DOHH2 (cell line): Measurements from ENCODE around the gene CSRNP3.

Experiments
- H3F3A ChIP-seq: fragments of 200-600 bp; sonication (generic), shearing (Covaris generic); 2 replicates; pipeline ENCODE4 v1.6.0; 2016; ENCODE audit warnings: antibody characterized with exemption, mild to moderate bottlenecking; ENCODE audit not compliant: control insufficient read depth, insufficient read depth
- H3K27ac ChIP-seq: fragments of 200-600 bp; sonication (generic); 2 replicates; pipeline ENCODE4 v1.5.1; 2014; ENCODE audit warnings: low read depth, mild to moderate bottlenecking, low read length, moderate library complexity
- H3K27me3 ChIP-seq: fragments of 200-600 bp; sonication (generic); 2 replicates; pipeline ENCODE4 v1.6.1; 2014; ENCODE audit warnings: mild to moderate bottlenecking, low read length, mixed read lengths; ENCODE audit not compliant: control insufficient read depth
- H3K36me3 ChIP-seq: fragments of 200-600 bp; sonication (generic); 2 replicates; pipeline ENCODE4 v1.6.1; 2014; ENCODE audit warnings: mild to moderate bottlenecking, low read length, moderate library complexity, mixed read lengths; ENCODE audit not compliant: control insufficient read depth
- H3K4me1 ChIP-seq: fragments of 200-600 bp; sonication (generic); 2 replicates; pipeline ENCODE4 v1.6.1; 2014; ENCODE audit warnings: mild to moderate bottlenecking, low read length, mixed read lengths; ENCODE audit not compliant: control insufficient read depth
- H3K4me2 ChIP-seq: fragments of 200-600 bp; sonication (generic); 2 replicates; pipeline ENCODE4 v1.6.0; 2014; ENCODE audit warnings: mild to moderate bottlenecking, low read length, moderate library complexity
- H3K4me3 ChIP-seq: fragments of 200-600 bp; sonication (generic); 2 replicates; pipeline ENCODE4 v1.5.1; 2014; ENCODE audit warnings: mild to moderate bottlenecking, low read length, mixed read lengths
- H3K79me2 ChIP-seq: fragments of 200-600 bp; sonication (generic); 2 replicates; pipeline ENCODE4 v1.6.1; 2014; ENCODE audit warnings: mild to moderate bottlenecking, low read length, mixed read lengths; ENCODE audit not compliant: control insufficient read depth
- H3K9me2 ChIP-seq: fragments of 200-600 bp; sonication (generic); replicated peaks from 2 replicates; pipeline ENCODE4 v1.6.1; 2014; ENCODE audit warnings: mild to moderate bottlenecking, low read length, mixed read lengths; ENCODE audit not compliant: control insufficient read depth
- H3K9me3 ChIP-seq: fragments of 200-600 bp; sonication (generic); 2 replicates; pipeline ENCODE4 v1.6.1; 2014; ENCODE audit warnings: antibody characterized with exemption, low read length, mixed read lengths; ENCODE audit not compliant: control insufficient read depth, insufficient read depth
- H4K20me1 ChIP-seq: fragments of 200-600 bp; sonication (generic); 2 replicates; pipeline ENCODE4 v1.6.0; 2014; ENCODE audit warnings: low read depth, mild to moderate bottlenecking, antibody characterized with exemption, low read length, moderate library complexity; ENCODE audit not compliant: control insufficient read depth, insufficient read depth
- EZH2phosphoT487 ChIP-seq: fragments of 200-600 bp; sonication (generic); IDR thresholded peaks from 2 replicates; pipeline ENCODE4 v1.6.1; 2017; ENCODE audit warnings: borderline replicate concordance, mild to moderate bottlenecking, antibody characterized with exemption, low read length, moderate library complexity, mixed read lengths
- TF ChIP-seq, protein P1 (sequence below): fragments of 200-600 bp; sonication (generic); IDR thresholded peaks from one replicate; pipeline ENCODE4 v1.5.1; 2014; ENCODE audit warnings: antibody characterized with exemption, mild to moderate bottlenecking, low read depth, low read length; ENCODE audit not compliant: poor library complexity, severe bottlenecking

The CSRNP3 gene

GRCh38 chr2:165567273-165567672, 97.8 kb downstream of the CSRNP3 start:
- Histone ChIP-seq H3K79me2 (no peaks in the 10 kb centered on the region), H3K9me2 (no peaks in the 10 kb centered on the region), H3F3A (peaks cover 4% of the 10 kb centered on the region; the same call in 1 of the 2 replicates), H3K36me3 (no peaks in the 10 kb centered on the region), H3K4me1 (peaks cover 4% of the 10 kb centered on the region), H3K27me3 (no peaks in the 10 kb centered on the region), H3K27ac (no peak overlapping the region), H4K20me1 (no peaks in the 10 kb centered on the region), H3K4me2 (no peak overlapping the region), H3K4me3 (no peak overlapping the region), H3K9me3 (no peaks in the 10 kb centered on the region)
- TF ChIP-seq, protein P1, sequence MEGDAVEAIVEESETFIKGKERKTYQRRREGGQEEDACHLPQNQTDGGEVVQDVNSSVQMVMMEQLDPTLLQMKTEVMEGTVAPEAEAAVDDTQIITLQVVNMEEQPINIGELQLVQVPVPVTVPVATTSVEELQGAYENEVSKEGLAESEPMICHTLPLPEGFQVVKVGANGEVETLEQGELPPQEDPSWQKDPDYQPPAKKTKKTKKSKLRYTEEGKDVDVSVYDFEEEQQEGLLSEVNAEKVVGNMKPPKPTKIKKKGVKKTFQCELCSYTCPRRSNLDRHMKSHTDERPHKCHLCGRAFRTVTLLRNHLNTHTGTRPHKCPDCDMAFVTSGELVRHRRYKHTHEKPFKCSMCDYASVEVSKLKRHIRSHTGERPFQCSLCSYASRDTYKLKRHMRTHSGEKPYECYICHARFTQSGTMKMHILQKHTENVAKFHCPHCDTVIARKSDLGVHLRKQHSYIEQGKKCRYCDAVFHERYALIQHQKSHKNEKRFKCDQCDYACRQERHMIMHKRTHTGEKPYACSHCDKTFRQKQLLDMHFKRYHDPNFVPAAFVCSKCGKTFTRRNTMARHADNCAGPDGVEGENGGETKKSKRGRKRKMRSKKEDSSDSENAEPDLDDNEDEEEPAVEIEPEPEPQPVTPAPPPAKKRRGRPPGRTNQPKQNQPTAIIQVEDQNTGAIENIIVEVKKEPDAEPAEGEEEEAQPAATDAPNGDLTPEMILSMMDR, result no peak
- TF ChIP-seq EZH2phosphoT487, result no peak

DNA sequence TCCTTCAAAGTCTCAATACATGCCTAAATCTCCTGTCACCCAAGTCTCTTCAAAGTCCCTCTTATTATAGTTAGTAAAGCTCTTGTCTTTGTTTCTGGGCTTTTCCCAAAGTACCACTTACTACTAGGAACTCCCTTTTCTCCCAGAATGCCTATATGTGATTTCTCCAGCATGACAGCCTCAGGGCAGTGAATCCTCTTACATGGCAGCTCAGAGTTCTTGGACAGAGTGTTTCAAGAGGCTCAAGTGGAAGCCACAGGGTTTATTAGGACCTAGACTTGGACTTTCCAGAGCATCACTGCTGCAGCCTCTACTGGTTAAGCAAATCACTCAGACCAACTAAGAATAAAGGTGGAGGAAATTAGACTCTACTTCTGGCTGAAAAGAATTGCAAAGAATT, 98.9 kb downstream of the CSRNP3 start:
- Histone ChIP-seq H3K9me2 (no peaks in the 10 kb centered on the region), H3K36me3 (no peaks in the 10 kb centered on the region), H3K79me2 (no peaks in the 10 kb centered on the region), H3K4me1 (peaks cover 5% of the 10 kb centered on the region), H3K27ac (no peak overlapping the region), H3K9me3 (no peaks in the 10 kb centered on the region), H3K27me3 (no peaks in the 10 kb centered on the region), H3K4me3 (no peak overlapping the region), H4K20me1 (no peaks in the 10 kb centered on the region), H3K4me2 (no peak overlapping the region), H3F3A (peaks cover 4% of the 10 kb centered on the region; the same call in 1 of the 2 replicates)
- TF ChIP-seq, protein P1, result no peak
- no peak for TF ChIP-seq EZH2phosphoT487

DNA sequence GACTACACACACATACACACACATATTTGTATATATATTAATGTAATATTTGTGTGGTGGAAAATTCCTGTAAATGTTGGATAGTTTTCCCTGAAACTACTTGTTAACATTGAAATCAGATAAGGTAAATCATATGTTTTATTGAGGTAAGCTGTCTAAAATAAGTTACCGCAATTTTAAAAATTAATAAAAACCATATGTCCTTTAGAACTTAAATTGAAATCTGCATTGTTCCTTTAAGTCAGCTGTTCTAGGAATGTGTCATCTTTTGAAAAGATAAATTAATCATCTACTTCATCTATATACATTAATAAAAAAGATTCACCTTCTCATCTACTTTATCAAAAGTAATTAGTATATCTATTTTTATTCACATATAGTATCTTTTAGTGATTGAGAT, 102.0 kb downstream of the CSRNP3 start:
- Histone ChIP-seq H3K4me2 (no peak overlapping the region), H3K36me3 (no peaks in the 10 kb centered on the region), H3K27me3 (no peaks in the 10 kb centered on the region), H3K4me3 (no peak overlapping the region), H3K4me1 (peaks cover 28% of the 10 kb centered on the region), H3K9me2 (no peaks in the 10 kb centered on the region), H4K20me1 (no peaks in the 10 kb centered on the region), H3K79me2 (no peaks in the 10 kb centered on the region), H3K27ac (no peak overlapping the region), H3F3A (no peaks in the 10 kb centered on the region), H3K9me3 (peaks cover 4% of the 10 kb centered on the region; the same call in 1 of the 2 replicates)
- TF ChIP-seq, protein P1, result no peak
- TF ChIP-seq EZH2phosphoT487, result no peak
